ENCODE results near the gene PDCL3. TPM values are rescaled to one million over a fixed set of nuclear protein-coding genes. Genes with fewer than 3 reads are reported as not detected.

The PDCL3 gene
- total RNA-seq, 1 donor from 2014 or later: 24.7 TPM

DNA sequence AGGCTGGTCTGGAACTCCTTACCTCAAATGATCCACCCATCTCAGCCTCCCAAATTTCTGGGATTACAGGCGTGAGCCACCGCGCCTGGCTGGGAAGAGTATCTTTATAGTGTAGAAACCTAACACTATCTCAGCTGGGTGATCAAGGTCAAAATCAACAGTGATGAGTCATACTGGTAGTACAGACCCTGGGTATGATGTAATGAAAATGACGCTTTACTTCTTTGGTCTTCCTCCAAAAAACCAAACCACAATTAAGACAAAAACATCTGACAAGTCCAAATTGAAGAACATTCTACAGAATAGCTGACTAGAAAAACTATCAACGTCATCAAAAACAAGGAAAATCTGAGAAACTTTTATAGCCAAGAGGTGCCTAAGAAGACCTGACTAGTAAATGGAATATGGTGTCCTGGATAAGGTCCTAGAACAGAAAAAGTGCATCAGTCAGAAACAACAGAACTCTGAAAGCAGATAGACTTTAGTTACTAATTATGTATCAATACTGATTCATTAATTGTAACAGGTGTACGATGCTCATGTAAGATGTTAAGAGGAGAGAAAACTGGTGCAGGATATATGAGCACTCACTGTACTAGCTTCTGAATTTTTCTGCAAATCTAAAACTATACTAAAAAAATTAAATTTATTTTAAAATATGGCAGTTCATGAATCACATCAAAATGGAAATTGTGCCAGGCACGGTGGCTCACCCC is 25.4 kb downstream of the PDCL3 start:
- peaks cover 10% of the 10 kb centered on the region for H3K27me3 Mint-ChIP-seq (ENCODE audit: low read depth)
- no peak for DNase-seq (ENCODE audit: low spot score in 2 of 2, unreplicated experiment in 2 of 2)

DNA sequence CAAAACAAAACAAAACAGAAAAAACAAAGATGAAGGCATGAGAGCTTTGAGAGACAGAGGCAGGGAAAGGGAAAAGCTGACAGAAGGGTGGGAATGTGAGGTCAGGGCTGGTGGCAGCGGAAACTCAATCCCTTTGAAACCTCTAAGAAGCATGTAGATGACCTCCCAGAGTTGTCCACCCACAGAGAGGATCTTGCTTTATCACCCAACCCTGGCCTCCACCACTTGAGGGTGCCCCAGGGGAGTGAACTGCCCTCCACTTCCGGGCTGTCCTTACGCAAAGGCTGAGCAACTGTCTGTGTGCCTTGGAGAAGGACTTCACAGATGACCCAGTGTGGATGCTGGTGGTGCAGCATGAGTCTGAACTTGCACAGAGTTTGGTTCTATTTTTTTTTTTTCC is 26.7 kb downstream of the PDCL3 start:
- H3K36me3 Mint-ChIP-seq: no peaks in the 10 kb centered on the region
- peaks cover 12% of the 10 kb centered on the region for H3K9me3 Mint-ChIP-seq
- DNase-seq (ENCODE audit: low spot score in 2 of 2, unreplicated experiment in 2 of 2): no peak
- no peaks in the 10 kb centered on the region for H3K4me1 Mint-ChIP-seq
- no peak overlapping the region for H3K4me3 Mint-ChIP-seq
- no peak overlapping the region for H3K27ac Mint-ChIP-seq
- peaks cover 8% of the 10 kb centered on the region for H3K27me3 Mint-ChIP-seq (ENCODE audit: low read depth)
- TF ChIP-seq, protein P1, sequence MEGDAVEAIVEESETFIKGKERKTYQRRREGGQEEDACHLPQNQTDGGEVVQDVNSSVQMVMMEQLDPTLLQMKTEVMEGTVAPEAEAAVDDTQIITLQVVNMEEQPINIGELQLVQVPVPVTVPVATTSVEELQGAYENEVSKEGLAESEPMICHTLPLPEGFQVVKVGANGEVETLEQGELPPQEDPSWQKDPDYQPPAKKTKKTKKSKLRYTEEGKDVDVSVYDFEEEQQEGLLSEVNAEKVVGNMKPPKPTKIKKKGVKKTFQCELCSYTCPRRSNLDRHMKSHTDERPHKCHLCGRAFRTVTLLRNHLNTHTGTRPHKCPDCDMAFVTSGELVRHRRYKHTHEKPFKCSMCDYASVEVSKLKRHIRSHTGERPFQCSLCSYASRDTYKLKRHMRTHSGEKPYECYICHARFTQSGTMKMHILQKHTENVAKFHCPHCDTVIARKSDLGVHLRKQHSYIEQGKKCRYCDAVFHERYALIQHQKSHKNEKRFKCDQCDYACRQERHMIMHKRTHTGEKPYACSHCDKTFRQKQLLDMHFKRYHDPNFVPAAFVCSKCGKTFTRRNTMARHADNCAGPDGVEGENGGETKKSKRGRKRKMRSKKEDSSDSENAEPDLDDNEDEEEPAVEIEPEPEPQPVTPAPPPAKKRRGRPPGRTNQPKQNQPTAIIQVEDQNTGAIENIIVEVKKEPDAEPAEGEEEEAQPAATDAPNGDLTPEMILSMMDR (IDR thresholded peaks at IDR 0.05; ENCODE audit: unreplicated experiment): no peak

More for the DNA sequence above, 25.4 kb downstream of the PDCL3 start:
- Mint-ChIP-seq H3K4me1 (no peaks in the 10 kb centered on the region), H3K4me3 (no peak overlapping the region), H3K27ac (no peak overlapping the region), H3K36me3 (no peaks in the 10 kb centered on the region), H3K9me3 (peaks cover 12% of the 10 kb centered on the region)
- TF ChIP-seq, protein P1 (IDR thresholded peaks at IDR 0.05; ENCODE audit: unreplicated experiment): no peak

DNA sequence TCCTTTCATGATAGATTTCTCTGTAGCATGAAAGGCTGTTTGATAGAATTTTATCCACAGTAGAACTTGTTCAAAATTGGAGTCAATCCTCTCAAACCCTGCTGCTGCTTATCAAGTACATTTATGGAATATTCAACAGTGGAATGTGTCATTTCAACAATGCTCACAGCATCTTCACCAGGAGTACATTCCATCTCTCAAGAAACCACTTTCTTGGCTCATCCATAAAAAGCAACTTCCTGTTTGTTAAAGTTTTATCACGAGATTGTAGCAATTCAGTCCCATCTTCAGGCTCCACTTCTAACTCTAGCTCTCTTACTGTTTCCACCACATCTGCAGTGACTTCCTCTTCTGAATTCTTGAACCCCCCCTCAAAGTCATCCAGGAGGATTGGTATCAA is 29.4 kb downstream of the PDCL3 start:
- Mint-ChIP-seq H3K27me3 (ENCODE audit: low read depth) (peaks cover 7% of the 10 kb centered on the region), H3K36me3 (no peaks in the 10 kb centered on the region), H3K4me1 (no peaks in the 10 kb centered on the region), H3K27ac (no peak overlapping the region), H3K9me3 (no peaks in the 10 kb centered on the region), H3K4me3 (no peak overlapping the region)
- no peak for DNase-seq (ENCODE audit: low spot score in 2 of 2, unreplicated experiment in 2 of 2)
- TF ChIP-seq, protein P1 (IDR thresholded peaks at IDR 0.05; ENCODE audit: unreplicated experiment): no peak

DNA sequence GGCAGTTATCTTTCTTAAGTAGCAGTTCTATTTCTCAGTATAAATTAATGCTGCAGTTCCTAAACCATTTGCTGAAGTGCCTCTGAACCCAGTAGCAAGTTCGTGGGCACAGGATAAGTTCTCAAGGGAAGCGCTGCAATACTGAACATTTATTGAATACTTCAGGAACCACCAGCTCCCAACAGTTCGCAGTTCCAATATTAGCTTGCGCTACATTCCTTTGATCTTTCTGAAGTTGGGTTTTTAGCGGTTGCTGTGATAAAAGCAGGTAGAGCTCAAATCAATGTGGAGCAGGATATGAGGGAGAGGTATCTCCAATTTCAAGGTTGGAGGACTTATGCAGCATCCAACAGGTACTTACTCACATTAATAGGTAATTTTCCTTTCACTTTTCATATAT is 33.7 kb downstream of the PDCL3 start:
- no peaks in the 10 kb centered on the region for H3K36me3 Mint-ChIP-seq
- H3K9me3 Mint-ChIP-seq: no peaks in the 10 kb centered on the region

DNA sequence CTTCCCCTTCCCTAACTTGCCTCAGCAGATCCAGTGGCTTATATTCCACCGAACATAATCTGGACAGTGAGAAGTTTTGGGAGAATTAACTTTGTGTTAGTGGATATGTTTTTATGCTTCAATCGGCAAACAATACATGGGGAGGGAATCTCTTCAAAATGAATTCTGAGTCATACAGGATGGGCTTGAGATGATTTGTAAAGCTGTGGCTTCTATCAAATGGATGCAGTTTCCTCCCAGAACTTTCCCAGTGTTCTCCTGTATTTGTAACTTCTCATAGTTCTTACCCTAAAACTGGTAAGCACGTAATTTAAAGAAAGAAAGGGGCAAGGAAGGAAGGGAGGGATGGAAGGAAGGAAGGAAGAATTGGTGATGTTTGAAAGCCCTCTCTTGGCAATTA is 36.8 kb downstream of the PDCL3 start:
- H3K4me1 Mint-ChIP-seq: no peaks in the 10 kb centered on the region
- no peaks in the 10 kb centered on the region for H3K9me3 Mint-ChIP-seq
- H3K4me3 Mint-ChIP-seq: no peak overlapping the region
- H3K36me3 Mint-ChIP-seq: no peaks in the 10 kb centered on the region
- DNase-seq (ENCODE audit: low spot score in 2 of 2, unreplicated experiment in 2 of 2): no peak
- no peak overlapping the region for H3K27ac Mint-ChIP-seq
- TF ChIP-seq, protein P1 (IDR thresholded peaks at IDR 0.05; ENCODE audit: unreplicated experiment): no peak
- no peaks in the 10 kb centered on the region for H3K27me3 Mint-ChIP-seq (ENCODE audit: low read depth)

More for the DNA sequence above, 33.7 kb downstream of the PDCL3 start:
- no peaks in the 10 kb centered on the region for H3K4me1 Mint-ChIP-seq
- no peaks in the 10 kb centered on the region for H3K27me3 Mint-ChIP-seq (ENCODE audit: low read depth)
- H3K27ac Mint-ChIP-seq: no peak overlapping the region
- no peak overlapping the region for H3K4me3 Mint-ChIP-seq
- TF ChIP-seq, protein P1 (IDR thresholded peaks at IDR 0.05; ENCODE audit: unreplicated experiment): no peak
- no peak for DNase-seq (ENCODE audit: low spot score in 2 of 2, unreplicated experiment in 2 of 2)
